Esophagus (tissue), 2 donors: ENCODE results near the gene RARA. TPM values are rescaled to one million over a fixed set of nuclear protein-coding genes. Genes with fewer than 3 reads are reported as not detected.

Source experiments
- H3K27ac ChIP-seq, 2 donors: one replicate each; pipeline ENCODE4 v1.5.1; 2013; ENCODE audit warnings: low read depth in 2 of 2, mild to moderate bottlenecking in 2 of 2, inconsistent platforms in 1 of 2, low read length in 1 of 2, moderate library complexity in 1 of 2
- H3K27me3 ChIP-seq, 2 donors: one replicate each; pipeline ENCODE4 v1.6.1; 2013; ENCODE audit warnings: low read length in 2 of 2, control low read depth in 1 of 2, mild to moderate bottlenecking in 1 of 2; ENCODE audit not compliant: insufficient read depth in 2 of 2, control insufficient read depth in 1 of 2
- H3K36me3 ChIP-seq, 2 donors: one replicate each; pipeline ENCODE4 v1.6.1; 2013; ENCODE audit warnings: low read length in 1 of 2; ENCODE audit not compliant: control insufficient read depth in 2 of 2, insufficient read depth in 2 of 2
- H3K4me1 ChIP-seq, 2 donors: one replicate each; pipeline ENCODE4 v1.6.1; 2013; ENCODE audit warnings: low read length in 1 of 2; ENCODE audit not compliant: control insufficient read depth in 2 of 2, insufficient read depth in 2 of 2
- H3K4me3 ChIP-seq, 2 donors: one replicate each; pipeline ENCODE4 v1.5.1; 2013; ENCODE audit warnings: low read length in 2 of 2, mild to moderate bottlenecking in 2 of 2, low read depth in 1 of 2, moderate library complexity in 1 of 2
- H3K9me3 ChIP-seq, 2 donors: one replicate each; pipeline ENCODE4 v1.6.1; 2013; ENCODE audit warnings: mild to moderate bottlenecking in 2 of 2, low read depth in 1 of 2, low read length in 1 of 2, moderate library complexity in 1 of 2; ENCODE audit not compliant: control insufficient read depth in 2 of 2, insufficient read depth in 1 of 2
- WGBS, 2 donors: extraction: QIAGEN DNeasy Blood & Tissue Kit; methylation state at CpG; one replicate each; pipeline ENCODE4 v1.1.7; 2013; 5-methylcytosine and 5-hydroxymethylcytosine counted together
- polyA plus RNA-seq, 2 donors: library from polyadenylated mRNA; stranded (reverse); fragments of 200-250 nt; gene quantifications; one replicate each; pipeline ENCODE4 v1.2.3, GENCODE V29; 2013
- donor health status: healthy with polysubstance abuse.
- donor health status: Bipolar disorder and iron deficiency.

Gene RARA
- polyA plus RNA-seq, 2 donors, result 5.2 to 6.6 TPM

GRCh38 chr17:40306395-40306794 lies 2.6 kb upstream of the RARA start:
- no peak overlapping the region for H3K4me3 ChIP-seq
- no peaks in the 10 kb centered on the region for H3K27me3 ChIP-seq
- H3K27ac ChIP-seq, result peak overlapping the region; percentile 30 to 62
- 40 to 59% methylated on average over 2 of the region's 2 CpGs for WGBS, 2 donors
- H3K36me3 ChIP-seq, result no peaks in the 10 kb centered on the region
- peaks cover 8 to 36% of the 10 kb centered on the region in 2 donors for H3K4me1 ChIP-seq
- no peaks in the 10 kb centered on the region for H3K9me3 ChIP-seq

GRCh38 chr17:40307001-40307730 lies 1.8 kb upstream of the RARA start:
- H3K36me3 ChIP-seq, result no peaks in the 10 kb centered on the region
- H3K27ac ChIP-seq, result peak overlapping the region; percentile 30 to 70
- H3K4me1 ChIP-seq, result peaks cover 10 to 41% of the 10 kb centered on the region in 2 donors
- no peak overlapping the region for H3K4me3 ChIP-seq
- no peaks in the 10 kb centered on the region for H3K27me3 ChIP-seq
- no peaks in the 10 kb centered on the region for H3K9me3 ChIP-seq
- WGBS, 2 donors, result 35 to 39% methylated on average over 10 of the region's 10 CpGs

- peak overlapping the region in 1 of 2 donors; percentile 1 for H3K4me3 ChIP-seq
- H3K9me3 ChIP-seq, result no peaks in the 10 kb centered on the region
- H3K36me3 ChIP-seq, result no peaks in the 10 kb centered on the region
- 39 to 42% methylated on average over 3 of the region's 3 CpGs for WGBS, 2 donors
- H3K4me1 ChIP-seq, result peaks cover 13 to 45% of the 10 kb centered on the region in 2 donors
- H3K27me3 ChIP-seq, result no peaks in the 10 kb centered on the region
- H3K27ac ChIP-seq, result peak overlapping the region; percentile 30 to 63
These were observed 1.2 kb upstream of the RARA start for GRCh38 chr17:40307740-40308239.

- no peaks in the 10 kb centered on the region for H3K27me3 ChIP-seq
- peak overlapping the region in 1 of 2 donors; percentile 42 for H3K27ac ChIP-seq
- 61 to 73% methylated on average over 2 of the region's 2 CpGs for WGBS, 2 donors
- no peak overlapping the region for H3K4me3 ChIP-seq
- no peaks in the 10 kb centered on the region for H3K9me3 ChIP-seq
- H3K36me3 ChIP-seq, result no peaks in the 10 kb centered on the region
- H3K4me1 ChIP-seq, result peaks cover 21 to 57% of the 10 kb centered on the region in 2 donors
These were observed 1.1 kb downstream of the RARA start for GRCh38 chr17:40309949-40310510.

- Histone ChIP-seq H3K27me3 (no peaks in the 10 kb centered on the region), H3K4me3 (no peak overlapping the region), H3K4me1 (peaks cover 22 to 62% of the 10 kb centered on the region in 2 donors), H3K27ac (peak overlapping the region; percentile 9 to 62), H3K9me3 (no peaks in the 10 kb centered on the region), H3K36me3 (no peaks in the 10 kb centered on the region)
- 54 to 56% methylated on average over 7 of the region's 7 CpGs for WGBS, 2 donors
These were observed 2.0 kb downstream of the RARA start for GRCh38 chr17:40310882-40311391.

- no peaks in the 10 kb centered on the region for H3K36me3 ChIP-seq
- H3K27ac ChIP-seq, result peak overlapping the region in 1 of 2 donors; percentile 62
- H3K9me3 ChIP-seq, result no peaks in the 10 kb centered on the region
- H3K27me3 ChIP-seq, result no peaks in the 10 kb centered on the region
- H3K4me3 ChIP-seq, result no peak overlapping the region
- WGBS, 2 donors, result 19 to 23% methylated on average over 2 of the region's 2 CpGs
- H3K4me1 ChIP-seq, result peaks cover 25 to 64% of the 10 kb centered on the region in 2 donors
These were observed 2.6 kb downstream of the RARA start for GRCh38 chr17:40311575-40311974.

GRCh38 chr17:40312131-40312731 lies 3.3 kb downstream of the RARA start:
- H3K27ac ChIP-seq, result peak overlapping the region in 1 of 2 donors; percentile 62

GRCh38 chr17:40312893-40313667 lies 4.1 kb downstream of the RARA start:
- H3K27me3 ChIP-seq, result no peaks in the 10 kb centered on the region
- H3K4me1 ChIP-seq, result peaks cover 31 to 65% of the 10 kb centered on the region in 2 donors
- no peaks in the 10 kb centered on the region for H3K9me3 ChIP-seq
- H3K36me3 ChIP-seq, result no peaks in the 10 kb centered on the region
- no peak overlapping the region for H3K4me3 ChIP-seq
- H3K27ac ChIP-seq, result peak overlapping the region in 1 of 2 donors; percentile 59
- WGBS, 2 donors, result 65 to 67% methylated on average over 4 of the region's 4 CpGs

More at GRCh38 chr17:40312131-40312731, 3.3 kb downstream of the RARA start:
- Histone ChIP-seq H3K9me3 (no peaks in the 10 kb centered on the region), H3K27me3 (no peaks in the 10 kb centered on the region), H3K4me1 (peaks cover 31 to 65% of the 10 kb centered on the region in 2 donors), H3K36me3 (no peaks in the 10 kb centered on the region), H3K4me3 (no peak overlapping the region)
- 43 to 45% methylated on average over 7 of the region's 7 CpGs for WGBS, 2 donors
